GM21576 (cell line): ENCODE results near the gene RCOR1.
"Not testable (repeated sequence)": the region's sequence is repeated elsewhere in the genome, so short reads cannot be mapped to it uniquely, and the experiment has no call there.

Experiments used
- ATAC-seq: cut with Tn5 transposase; IDR thresholded peaks from one replicate; pipeline ENCODE4 v1.9.1; 2021; ENCODE audit warnings: mild to moderate bottlenecking, moderate library complexity; ENCODE audit not compliant: unreplicated experiment

Gene RCOR1

DNA sequence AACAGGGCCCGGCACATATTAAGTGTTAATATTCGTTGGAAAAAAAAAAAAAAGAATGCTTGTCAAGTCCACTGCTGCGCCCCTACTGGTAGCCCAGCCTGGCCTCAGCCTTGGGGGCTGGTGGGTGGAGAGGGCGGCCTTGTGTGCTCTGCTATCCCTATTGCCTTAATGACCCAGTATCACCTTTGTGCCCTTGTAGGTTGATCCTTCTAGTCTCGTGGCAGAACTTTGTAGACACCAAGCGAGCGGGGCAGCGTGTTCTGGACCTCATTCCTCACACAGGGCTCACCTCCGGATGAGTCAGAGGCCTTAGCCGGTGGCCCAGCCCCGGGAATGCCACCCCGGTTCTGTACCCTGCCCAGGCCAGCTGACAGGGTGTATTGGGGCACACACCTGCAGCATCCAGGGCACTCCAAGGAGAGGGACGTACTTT is 1.8 kb upstream of the RCOR1 start:
- no peak for ATAC-seq

DNA sequence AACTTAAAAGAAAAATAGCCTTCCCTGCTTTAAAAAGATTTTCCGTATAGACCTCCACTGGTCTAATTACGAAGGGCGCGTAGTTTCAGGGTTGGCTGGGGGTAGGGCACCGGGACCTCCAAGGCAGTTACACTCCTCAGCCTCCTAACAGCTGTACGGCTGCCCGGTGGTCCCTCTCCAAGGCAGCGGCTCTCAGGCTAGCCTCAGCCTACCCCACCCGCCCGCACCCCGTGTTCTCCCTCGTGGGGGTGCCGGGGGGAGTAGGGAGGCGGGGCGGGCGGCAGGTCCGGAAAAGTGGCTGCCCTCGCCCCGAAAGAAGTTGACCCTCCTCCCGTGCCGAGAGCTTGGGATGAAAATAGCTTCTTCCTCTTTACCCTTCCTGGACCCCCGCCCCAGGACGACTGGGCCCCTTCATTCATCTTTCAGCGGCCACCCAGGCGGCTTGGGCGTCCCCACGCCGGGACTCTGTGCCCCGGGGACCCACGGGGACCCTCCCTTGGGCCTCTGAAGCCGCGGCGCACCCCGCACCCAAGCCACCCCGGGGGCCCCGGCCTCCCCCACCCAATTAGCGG is 991 bp upstream of the RCOR1 start:
- no peak for ATAC-seq

DNA sequence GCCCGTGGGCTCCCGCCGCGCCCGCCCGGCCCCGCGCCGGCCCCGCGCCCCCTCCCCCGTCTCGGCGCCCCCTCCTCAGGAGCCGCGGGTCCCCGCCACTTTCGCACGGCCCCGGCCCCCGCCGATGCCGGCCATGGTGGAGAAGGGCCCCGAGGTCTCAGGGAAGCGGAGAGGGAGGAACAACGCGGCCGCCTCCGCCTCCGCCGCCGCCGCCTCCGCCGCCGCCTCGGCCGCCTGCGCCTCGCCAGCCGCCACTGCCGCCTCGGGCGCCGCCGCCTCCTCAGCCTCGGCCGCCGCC is 263 bp downstream of the RCOR1 start:
- peak; percentile 2 for ATAC-seq

DNA sequence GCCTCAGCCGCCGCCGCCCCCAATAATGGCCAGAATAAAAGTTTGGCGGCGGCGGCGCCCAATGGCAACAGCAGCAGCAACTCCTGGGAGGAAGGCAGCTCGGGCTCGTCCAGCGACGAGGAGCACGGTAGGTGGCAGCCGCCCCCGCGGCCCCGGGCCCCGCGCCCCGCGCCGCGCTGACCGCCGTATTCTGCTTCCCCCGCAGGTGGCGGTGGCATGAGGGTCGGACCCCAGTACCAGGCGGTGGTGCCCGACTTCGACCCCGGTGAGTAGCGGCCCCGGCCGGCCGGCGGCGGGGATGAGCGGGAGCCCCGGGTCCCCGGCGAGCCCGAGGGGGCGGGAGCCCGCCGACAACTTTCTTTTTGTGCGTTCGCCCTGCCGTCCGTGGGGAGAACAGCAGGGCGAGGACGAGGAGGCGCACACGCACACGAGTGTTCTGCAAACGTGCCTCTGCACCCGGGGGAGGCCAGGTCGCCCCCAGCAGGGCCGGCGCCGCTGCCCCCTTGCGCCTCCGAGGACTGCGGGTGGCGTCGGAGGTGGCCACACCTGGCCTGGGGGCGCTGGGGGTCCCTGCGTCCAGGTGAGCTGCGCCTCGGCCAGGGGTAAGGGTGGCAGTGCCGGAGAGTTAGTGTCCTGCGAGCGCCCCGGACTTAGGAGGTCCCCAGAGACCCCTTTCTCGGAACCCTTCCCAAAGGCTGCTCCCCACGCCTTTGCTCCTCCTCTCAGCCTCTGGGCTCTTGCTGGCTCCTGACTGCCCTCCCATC is 794 bp downstream of the RCOR1 start:
- ATAC-seq: peak; percentile 12

DNA sequence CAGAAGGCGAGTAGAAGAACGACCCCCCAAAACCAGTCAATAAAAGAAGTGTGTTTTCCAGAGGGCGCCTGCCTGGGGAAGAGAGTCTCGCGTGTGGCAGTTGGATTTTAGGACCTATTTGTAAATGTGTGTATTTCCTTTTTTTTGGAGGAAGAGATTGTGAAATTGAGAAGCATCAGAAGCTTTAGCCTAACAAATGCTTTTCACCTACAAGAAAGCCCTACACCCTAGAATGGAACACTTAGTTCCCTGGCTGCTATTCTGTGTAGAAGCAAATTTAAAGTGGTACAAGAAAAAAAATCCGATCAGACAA is 1.3 kb downstream of the RCOR1 start:
- ATAC-seq: no peak

DNA sequence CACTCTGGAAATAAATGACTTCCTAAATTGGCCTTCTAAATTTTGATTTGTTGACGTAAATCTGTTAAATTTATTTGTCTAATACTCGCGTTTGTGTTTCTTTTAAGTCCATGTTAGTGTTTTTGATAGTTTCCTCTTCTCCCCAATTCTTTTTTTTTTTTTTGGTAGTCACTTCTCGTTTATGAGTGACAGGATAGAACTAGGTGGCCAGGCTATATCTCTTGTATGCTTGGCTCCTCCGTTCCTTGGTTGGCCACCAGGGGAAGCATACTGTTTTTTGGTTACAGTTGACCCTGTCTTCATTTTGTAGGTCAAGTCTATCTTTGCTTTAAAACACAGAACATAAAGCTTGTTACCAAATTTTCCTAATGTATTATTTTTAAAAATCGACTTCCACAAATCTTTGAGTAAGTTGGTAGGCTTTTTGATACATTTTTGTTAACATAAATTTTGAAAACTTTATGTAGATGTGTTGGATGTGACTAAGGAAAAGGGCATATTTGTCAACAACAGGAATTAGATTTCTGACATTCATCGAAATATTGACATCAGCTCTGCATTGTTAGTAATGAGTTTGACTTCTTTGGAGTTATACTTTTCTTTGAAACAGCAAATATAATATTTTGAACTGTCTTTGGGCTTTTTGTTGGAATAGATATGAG is 2.2 kb downstream of the RCOR1 start:
- peak; percentile 33 for ATAC-seq

DNA sequence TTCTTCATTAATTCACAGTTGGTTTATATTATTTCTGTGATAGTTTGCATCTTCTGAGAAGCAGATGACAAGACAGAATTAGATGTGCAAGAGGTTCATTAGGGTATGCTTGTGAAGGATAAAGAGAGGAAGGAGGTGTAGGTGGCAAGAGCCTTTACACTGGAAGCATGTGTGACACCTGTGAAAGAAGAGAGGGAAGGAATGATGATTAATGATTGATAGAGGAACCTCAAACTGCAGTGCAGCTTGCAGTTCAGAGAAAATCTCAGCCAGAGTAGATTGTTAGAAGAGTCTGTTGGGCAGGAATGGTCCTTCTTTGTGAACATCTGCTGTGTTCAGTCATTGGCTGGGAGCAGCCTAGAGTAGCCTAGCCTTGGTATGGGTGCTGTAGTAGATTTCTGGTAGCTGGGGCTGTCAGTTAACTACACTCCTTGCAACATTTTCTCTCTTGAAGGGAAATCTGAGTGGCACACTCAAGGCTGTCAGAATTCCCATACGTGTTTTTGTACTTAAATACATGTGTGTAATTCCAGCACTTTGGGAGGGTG is 9.0 kb downstream of the RCOR1 start:
- no peak for ATAC-seq

DNA sequence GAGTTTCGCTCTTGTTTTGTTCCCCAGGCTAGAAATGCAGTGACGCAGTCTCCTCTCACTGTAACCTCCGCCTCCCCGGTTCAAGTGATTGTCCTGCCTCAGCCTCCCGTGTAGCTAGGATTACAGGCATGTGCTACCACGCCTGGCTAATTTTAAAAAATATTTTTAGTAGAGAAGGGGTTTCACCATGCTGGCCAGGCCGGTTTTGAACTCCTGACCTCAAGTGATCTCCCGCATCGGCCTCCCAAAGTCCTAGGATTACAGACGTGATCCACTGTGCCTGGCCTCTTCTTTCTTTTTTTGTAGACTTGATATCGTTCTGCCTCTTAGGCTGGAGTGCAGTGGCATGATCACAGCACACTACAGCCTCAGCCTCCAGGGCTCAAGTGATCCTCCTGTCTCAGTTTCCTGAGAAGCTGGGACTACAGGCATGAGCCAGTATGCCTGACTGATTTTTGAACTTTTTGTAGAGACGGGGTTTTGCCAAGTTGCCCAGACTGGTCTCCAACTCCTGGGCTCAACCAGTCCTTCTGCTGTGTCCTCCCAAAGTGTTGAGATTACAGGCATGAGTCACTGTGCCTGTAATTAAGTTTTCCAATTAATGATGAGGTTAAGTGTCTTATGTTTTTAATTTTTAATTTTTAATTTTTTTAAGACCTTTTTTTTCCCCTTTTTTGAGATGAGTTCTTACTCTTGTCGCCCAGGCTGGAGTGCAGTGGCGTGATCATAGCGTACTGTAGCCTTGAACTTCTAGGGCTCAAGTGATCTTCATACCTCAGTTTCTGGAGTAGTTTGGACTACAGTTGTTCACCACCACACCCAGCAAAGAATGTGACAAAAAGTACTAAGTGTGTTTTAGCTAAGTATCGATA is 10.2 kb downstream of the RCOR1 start:
- ATAC-seq: no peak

DNA sequence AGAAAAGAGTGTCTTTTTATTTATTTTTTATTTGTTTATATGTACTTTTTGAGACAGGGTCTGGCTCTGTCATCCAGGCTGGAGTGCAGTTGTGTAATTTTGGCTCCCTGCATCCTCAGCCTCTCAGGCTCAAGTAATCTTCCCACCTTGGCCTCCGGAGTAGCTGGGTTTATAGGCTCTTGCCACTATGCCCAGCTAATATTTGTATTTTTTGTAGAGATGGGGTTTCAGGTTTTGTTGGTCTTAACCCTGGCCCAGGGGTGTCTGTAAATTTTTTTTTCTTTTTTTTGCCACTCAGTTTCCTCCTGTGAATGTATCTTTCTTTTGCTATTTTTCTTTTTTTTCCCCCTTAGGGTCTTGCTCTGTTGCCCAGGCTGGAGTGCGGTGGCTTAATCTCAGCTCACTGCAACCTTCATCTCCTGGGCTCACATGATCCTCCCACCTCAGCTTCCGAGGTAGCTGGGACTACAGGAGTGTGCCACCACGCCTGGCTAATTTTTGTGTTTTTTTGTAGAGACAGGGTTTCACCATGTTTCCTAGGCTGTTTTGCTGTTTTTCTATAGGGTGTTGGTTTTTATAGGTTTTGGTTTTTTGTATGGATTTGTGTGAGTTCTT is 11.0 kb downstream of the RCOR1 start:
- ATAC-seq: no peak

DNA sequence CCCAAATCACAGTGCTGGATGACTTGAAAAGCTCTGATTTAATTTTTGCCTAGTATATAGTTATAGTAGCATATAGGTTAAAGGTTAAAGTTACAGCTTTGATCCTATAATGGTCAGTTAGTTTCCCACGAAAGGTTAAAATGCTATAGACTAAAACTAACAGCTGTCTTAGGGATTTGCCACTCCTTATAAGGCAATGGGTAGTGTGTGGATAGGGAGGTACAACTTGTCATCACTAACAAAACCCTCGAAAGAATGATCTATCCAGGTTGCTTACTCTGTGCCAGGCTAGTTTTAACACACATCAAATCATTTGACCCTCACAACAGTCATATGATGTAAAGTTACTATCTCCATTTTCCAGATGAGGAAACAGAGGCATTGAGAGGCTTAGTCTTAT is 11.7 kb downstream of the RCOR1 start:
- ATAC-seq: no peak

DNA sequence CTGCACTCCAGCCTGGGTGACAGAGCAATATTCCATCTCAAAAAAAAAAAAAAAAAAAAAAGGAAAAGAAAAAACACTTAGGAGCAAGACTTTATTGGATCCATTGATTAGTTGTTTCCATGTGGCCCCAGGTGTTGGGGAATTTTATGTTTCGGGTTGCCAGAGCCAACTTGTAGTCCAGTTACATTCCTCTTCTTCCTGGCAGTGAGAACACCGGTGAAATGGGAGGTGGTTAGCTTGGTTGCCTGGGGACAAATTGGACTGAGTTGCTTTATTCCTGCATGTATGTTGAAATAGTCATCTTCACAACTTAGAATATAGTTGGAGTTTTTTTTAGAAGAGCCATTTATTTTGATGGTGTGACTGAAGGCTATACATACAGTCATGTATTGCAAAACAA is 12.6 kb downstream of the RCOR1 start:
- no peak for ATAC-seq

DNA sequence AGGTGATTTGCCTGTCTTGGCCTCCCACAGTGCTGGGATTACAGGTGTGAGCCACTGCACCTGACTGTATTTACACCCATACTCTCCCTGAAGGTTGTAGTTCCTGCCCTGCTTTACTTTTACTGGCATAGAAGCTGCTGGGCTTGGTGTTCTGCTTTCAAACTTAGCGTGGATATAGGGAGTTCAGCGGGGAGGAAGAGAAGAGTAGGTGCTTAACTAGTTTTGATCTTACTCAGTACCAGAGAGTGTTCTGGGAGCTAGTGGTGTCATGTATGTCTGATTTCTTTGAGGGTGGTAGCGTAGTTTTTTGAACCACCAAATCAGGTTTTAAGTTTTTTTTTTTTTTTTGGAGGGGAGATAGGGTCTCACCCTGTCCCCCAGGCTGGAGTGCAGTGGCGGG is 13.8 kb downstream of the RCOR1 start:
- ATAC-seq: peak; percentile 40

DNA sequence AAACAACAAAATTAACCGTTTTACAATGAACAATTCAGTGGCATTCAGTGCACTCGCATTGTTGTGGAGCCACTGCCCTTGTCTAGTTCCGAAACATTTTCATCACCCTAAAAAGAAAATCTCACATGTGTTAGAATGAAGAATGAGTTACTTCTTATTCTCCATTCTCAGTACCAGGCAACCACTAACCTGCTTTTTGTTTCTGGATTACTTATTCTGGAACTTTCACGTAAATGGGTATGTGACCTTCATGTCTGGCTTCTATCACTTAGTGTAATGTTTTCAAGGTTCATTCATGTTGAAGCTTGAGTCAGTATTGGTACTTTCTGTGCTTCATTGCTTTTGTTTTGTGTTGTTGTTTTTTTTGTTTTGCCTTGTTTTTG is 15.6 kb downstream of the RCOR1 start:
- peak; percentile 44 for ATAC-seq

DNA sequence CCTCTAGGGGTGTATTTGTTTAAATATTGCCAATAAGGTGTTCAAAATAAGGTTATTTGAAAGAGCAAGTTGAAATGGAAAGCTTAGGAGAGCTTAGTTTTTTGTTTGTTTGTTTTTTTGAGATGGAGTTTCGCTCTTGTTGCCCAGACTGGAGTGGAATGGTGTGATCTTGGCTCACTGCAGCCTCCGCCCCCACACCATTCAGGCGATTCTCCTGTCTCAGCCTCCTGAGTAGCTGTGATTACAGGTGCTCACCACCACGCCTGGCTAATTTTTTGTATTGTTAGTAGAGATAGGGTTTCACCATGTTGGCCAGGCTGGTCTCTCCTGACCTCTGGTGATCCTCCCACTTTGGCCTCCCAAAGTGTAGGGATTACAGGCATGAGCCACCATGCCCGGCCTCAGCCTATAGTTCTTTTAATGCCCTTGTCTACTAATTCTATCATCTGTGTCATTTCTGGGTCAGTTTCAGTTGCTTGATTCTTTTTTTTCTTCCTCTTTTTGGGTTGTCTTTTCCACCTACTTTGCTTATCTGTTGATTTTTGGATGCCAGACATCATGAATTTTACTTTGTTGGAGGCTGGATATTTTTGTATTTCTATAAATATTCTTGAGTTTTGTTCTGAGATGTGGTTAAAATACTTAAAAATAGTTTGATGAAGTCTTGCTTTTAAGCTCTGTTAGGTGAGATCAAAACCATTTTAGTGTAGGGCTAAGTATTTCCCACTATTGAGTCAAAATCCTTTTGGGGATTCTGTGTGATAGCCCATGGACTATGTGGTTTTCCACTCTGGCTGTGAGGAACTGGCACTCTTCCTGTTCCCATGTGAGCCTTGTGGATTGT is 18.7 kb downstream of the RCOR1 start:
- ATAC-seq: no peak

DNA sequence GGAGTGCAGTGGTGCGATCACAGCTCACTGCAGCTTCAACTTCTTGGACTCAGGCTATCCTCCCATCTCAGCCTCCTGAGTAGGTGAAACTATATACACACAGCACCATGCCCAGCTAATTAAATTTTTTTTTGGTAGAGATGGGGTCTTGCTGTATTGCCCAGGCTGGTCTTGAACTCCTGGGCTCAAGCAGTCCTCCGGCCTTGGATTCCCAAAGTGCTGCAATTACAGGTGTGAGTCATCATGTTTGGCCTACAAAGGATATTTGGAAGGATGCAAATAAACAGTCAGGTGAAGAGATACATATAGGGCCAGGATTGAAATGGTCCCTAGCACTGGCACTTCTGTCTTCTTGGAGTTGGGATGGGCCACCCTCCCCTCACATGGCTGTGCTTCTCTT is 23.9 kb downstream of the RCOR1 start:
- no peak for ATAC-seq

DNA sequence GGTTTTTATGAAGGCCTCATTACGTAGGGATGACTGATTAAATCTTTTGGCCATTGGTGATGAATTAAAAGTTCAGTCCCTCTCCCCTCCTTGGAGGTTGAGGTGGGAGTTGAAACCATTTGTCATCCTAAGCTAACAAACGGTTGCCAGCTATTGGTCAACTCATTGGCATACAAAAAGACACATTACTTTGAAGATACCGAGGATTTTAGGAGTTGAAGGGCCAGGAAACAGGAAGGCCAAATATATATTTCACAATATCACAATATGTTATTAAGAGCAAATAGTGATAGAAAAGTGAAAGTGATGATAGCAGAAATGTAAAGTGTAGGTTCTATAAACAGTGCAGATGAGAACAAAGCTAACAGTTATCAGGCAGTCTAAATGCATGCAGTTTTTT is 24.4 kb downstream of the RCOR1 start:
- ATAC-seq: no peak

DNA sequence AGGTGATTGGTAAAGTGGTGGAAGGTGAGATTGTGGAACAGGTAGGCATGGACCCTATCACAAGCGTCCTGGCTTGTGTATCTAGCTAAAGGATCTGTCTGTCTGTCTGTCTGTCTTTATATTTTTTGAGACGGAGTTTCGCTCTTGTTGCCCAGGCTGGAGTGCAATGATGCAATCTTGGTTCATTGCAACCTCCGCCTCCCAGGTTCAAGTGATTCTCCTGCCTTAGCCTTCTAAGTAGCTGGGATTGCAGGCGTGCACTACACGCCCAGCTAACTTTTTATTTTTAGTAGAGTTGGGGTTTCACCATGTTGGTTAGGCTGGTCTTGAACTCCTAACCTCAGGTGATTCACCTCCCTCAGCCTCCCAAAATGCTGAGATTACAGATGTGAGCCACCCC is 26.6 kb downstream of the RCOR1 start:
- not testable (repeated sequence) for ATAC-seq

DNA sequence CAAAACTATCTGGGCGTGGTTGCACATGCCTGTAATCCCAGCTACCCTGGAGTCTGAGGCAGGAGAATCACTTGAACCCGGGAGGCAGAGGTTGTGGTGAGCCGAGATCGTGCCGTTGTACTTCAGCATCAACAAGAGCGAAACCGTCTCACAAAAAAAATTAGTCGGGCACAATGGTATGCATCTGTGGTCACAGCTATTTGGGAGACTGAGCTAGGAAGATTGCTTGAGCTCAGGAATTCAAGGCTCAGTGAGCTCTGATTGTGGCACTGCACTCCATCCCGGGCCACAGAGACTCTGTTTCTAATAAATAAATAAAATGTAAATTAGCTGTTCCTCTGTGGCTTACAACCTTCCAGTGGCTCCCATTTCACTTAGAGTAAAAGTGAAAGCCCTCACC is 28.0 kb downstream of the RCOR1 start:
- ATAC-seq: no peak

DNA sequence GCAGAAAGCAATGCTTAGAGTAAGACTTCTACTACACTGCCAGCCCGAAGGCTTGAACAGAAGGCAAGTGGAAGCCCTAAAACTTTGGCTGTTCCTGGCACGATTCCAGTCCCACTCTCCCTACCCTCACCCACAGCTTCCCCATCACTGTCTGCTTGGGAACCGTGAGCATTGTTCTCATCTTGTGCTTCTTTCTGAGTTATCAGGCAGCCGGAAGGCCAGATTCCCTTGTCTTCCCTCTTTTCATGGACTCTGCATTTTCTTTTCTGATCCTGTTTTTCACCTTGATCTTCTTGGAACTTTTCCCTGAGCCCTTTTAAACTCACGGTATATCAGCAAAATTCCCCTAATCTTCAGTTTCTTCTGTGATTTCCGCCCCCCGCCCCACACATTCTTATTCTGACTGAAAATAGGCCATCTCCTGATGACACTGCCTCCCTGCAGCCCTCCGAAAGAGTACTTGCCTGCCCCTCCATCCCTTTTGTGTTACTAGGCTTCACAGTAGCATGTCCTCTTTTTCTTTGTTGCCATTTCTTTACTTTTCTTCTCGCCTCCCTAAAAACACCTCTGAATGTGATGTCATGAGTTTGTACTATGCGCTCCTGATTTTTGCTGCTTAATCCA is 29.9 kb downstream of the RCOR1 start:
- ATAC-seq: no peak

DNA sequence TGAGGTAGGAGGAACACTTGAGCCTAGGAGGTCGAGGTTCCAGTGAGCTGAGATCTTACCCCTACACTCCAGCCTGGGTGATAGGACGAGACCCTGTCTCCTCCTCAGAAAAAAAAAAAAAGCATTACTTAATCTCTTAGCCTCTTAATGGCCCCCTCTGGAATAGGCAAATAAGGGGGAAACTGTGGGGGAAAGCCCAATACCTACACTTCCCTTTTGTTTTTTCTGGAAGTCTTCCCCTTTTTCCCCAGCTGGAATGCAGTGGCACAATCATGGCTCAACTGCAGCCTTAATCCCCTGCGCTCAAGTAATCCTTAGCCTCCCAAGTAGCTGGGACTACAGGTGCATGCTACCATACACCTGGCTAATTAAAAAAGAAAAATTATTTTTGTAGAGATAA is 32.2 kb downstream of the RCOR1 start:
- ATAC-seq: no peak
